Right lobe of liver (tissue), 6 donors: ENCODE measurements around the gene ACSS1. TPM values are rescaled to one million over a fixed set of nuclear protein-coding genes. Genes with fewer than 3 reads are reported as not detected.

Source experiments
- ATAC-seq, 4 donors: fragments of 200-7000 bp; cut with Tn5 transposase; one replicate each; pipeline ENCODE4 v1.9.1; 2020; ENCODE audit warnings: mild to moderate bottlenecking in 4 of 4, moderate library complexity in 4 of 4
- DNase-seq, 3 donors: peaks; one replicate each; pipeline ENCODE4 v3.0.0-alpha.2; 2020
- H3K27ac ChIP-seq, 3 donors: fragments of 200-600 bp; one replicate each; pipeline ENCODE4 v1.8.0; 2022
- H3K27me3 ChIP-seq, 2 donors: fragments of 200-600 bp; one replicate each; pipeline ENCODE4 v1.8.0; 2022
- H3K36me3 ChIP-seq, 4 donors: fragments of 200-600 bp; sonication (generic) in 1 of 4; one replicate each; pipeline versions ENCODE4 v1.5.1 to v1.8.0; 2017 to 2022; ENCODE audit warnings: control low read depth in 1 of 4
- H3K4me1 ChIP-seq, 4 donors: fragments of 200-600 bp; sonication (generic) in 1 of 4; one replicate each; pipeline versions ENCODE4 v1.5.1 to v1.8.0; 2017 to 2022; ENCODE audit warnings: control low read depth in 1 of 4
- H3K4me3 ChIP-seq, 3 donors: fragments of 200-600 bp; one replicate each; pipeline ENCODE4 v1.8.0; 2022
- H3K9me3 ChIP-seq, 4 donors: fragments of 200-600 bp; sonication (generic) in 1 of 4; one replicate each; pipeline versions ENCODE4 v1.5.1 to v1.8.0; 2017 to 2022; ENCODE audit warnings: control low read depth in 1 of 4
- CTCF ChIP-seq, 4 donors: fragments of 200-600 bp in 3 of 4; fragments of 450-650 bp in 1 of 4; IDR thresholded peaks; one replicate each; pipeline versions ENCODE4 v1.5.1 to v1.8.0; 2016 to 2022; ENCODE audit warnings: antibody characterized with exemption in 4 of 4, mild to moderate bottlenecking in 2 of 4
- POLR2A ChIP-seq: fragments of 450-650 bp; IDR thresholded peaks from one replicate; pipeline ENCODE4 v1.6.1; 2017; ENCODE audit warnings: antibody characterized with exemption, mild to moderate bottlenecking
- WGBS: methylation state at CpG from one replicate; pipeline ENCODE4 v1.1.6; 2018; ENCODE audit warnings: low coverage, low lambda C conversion rate; ENCODE audit not compliant: insufficient coverage; ENCODE audit errors: missing lambda C conversion rate; 5-methylcytosine and 5-hydroxymethylcytosine counted together
- intact Hi-C, 2 donors: fragments of 100-400 bp; cut with DNase I; formaldehyde crosslinking; loops; one replicate each; pipeline versions ENCODE4 v1.11.2 to v1.14.1; 2022
- total RNA-seq, 6 experiments: library from RNA; depleted of rRNA in 2 of 6; stranded (reverse); fragments of >200 nt in 2 of 6; fragmentation: NEBNext Ultra II Directional in 3 of 6; extraction: Animal tissue kit (Norgen Biotek cat#: 25700) in 3 of 6; gene quantifications; one replicate each; pipeline versions ENCODE4 v1.1.0 to v1.2.4, GENCODE V29; 2016 to 2023
- donor health status: DM: no; HTN: yes; CAD: no.
- donor health status: DM: no; HTN: no; CAD: no.
- donor health status: DM: no; HTN: no; CAD: no.
- donor health status: DM: no; HTN: yes; CAD: no.
- donor health status: DM: no; HTN: yes; CAD: no.

The ACSS1 gene
- total RNA-seq, 6 experiments from 2014 or later = 3.5 to 9.1 (median 6.3) TPM

GRCh38 chr20:25046181-25046641 lies 11.7 kb downstream of the ACSS1 start:
- H3K27ac ChIP-seq = peak overlapping the region in 1 of 3 donors; percentile 50
- peaks cover 0 to 77% (median 23%) of the 10 kb centered on the region in 4 donors for H3K4me1 ChIP-seq
- no peaks in the 10 kb centered on the region for H3K36me3 ChIP-seq
- H3K27me3 ChIP-seq = no peaks in the 10 kb centered on the region
- no peaks in the 10 kb centered on the region for H3K9me3 ChIP-seq
- DNase-seq (peak; percentile 79 to 93 (median 91)), ATAC-seq (peak; percentile 75 to 83 (median 80))
- intact Hi-C loops = loop anchor here (5.0 kb wide), 2 partner anchors 39 to 54 kb away; partner anchors contain the start of gene APMAP (in 1 of the 2)
- TF ChIP-seq CTCF (IDR thresholded peaks at IDR 0.05) (no peak), POLR2A (no peak)
- 39% methylated on average over 3 of the region's 14 CpGs for WGBS
- H3K4me3 ChIP-seq = no peak overlapping the region

GRCh38 chr20:25045343-25045712 lies 12.6 kb downstream of the ACSS1 start:
- Histone ChIP-seq H3K9me3 (no peaks in the 10 kb centered on the region), H3K27me3 (no peaks in the 10 kb centered on the region), H3K4me3 (no peak overlapping the region), H3K27ac (peak overlapping the region in 1 of 3 donors; percentile 50), H3K36me3 (no peaks in the 10 kb centered on the region), H3K4me1 (peaks cover 0 to 81% (median 29%) of the 10 kb centered on the region in 4 donors)
- WGBS = 35% methylated on average over 4 of the region's 9 CpGs
- ATAC-seq (peak; percentile 77 to 81 (median 80)), DNase-seq (peak; percentile 90 to 97 (median 94))
- TF ChIP-seq CTCF (IDR thresholded peaks at IDR 0.05) = no peak
- no peak for TF ChIP-seq POLR2A
- intact Hi-C loops = loop anchor here (5.0 kb wide), 2 partner anchors 38 to 53 kb away; partner anchors contain the start of gene APMAP (in 1 of the 2)

DNA sequence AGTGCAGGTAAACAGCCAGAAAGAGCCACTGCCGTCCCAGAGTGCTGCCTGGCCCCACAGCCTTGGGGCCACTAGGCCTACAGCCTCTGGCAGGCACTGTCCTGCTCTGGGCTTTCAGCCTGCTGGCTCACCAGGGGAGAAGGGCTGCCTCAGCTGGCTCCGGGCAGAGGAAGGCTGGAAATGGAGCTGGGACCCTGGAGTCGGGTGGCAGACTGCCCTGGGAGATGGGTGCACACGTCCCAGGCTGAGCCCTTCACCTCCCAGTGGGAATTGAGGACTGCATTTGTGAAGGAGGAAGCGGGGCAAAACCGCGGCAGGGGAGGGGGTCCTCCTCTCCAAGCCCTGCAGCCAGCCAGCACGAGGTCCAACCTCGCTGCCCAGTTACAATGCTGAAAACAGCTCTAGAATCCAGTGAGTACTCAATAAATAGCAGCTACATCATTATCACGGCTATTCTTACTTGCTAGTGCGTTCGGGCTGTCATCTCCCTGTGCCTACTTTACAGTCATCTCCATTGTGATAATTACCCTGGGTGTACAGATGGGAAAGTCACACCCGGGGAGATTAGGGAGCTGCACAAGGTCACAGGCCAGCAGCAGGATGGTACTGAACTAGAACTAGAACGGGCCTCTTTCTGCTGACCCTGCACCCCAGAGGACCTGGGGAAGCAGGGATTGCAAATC lies 13.1 kb downstream of the ACSS1 start:
- intact Hi-C loops = loop anchor here (5.0 kb wide), 2 partner anchors 38 to 52 kb away; partner anchors contain the start of gene APMAP (in 1 of the 2)
- 13% methylated on average over 5 of the region's 14 CpGs for WGBS
- TF ChIP-seq POLR2A = no peak
- TF ChIP-seq CTCF (IDR thresholded peaks at IDR 0.05) = no peak
- no peaks in the 10 kb centered on the region for H3K36me3 ChIP-seq
- H3K9me3 ChIP-seq = no peaks in the 10 kb centered on the region
- H3K27me3 ChIP-seq = no peaks in the 10 kb centered on the region
- DNase-seq (peak in 2 of 3 donors; percentile 66 to 75), ATAC-seq (peak in 1 of 4 donors; percentile 11)
- H3K4me3 ChIP-seq = no peak overlapping the region
- peak overlapping the region in 1 of 3 donors; percentile 50 for H3K27ac ChIP-seq
- H3K4me1 ChIP-seq = peaks cover 0 to 85% (median 35%) of the 10 kb centered on the region in 4 donors

GRCh38 chr20:25044261-25044560 lies 13.7 kb downstream of the ACSS1 start:
- Histone ChIP-seq H3K4me3 (no peak overlapping the region), H3K36me3 (no peaks in the 10 kb centered on the region), H3K9me3 (no peaks in the 10 kb centered on the region), H3K4me1 (peaks cover 0 to 86% (median 39%) of the 10 kb centered on the region in 4 donors), H3K27ac (no peak overlapping the region), H3K27me3 (no peaks in the 10 kb centered on the region)
- 88% methylated on average over 3 of the region's 5 CpGs for WGBS
- ATAC-seq (no peak), DNase-seq (no peak)
- TF ChIP-seq CTCF (IDR thresholded peaks at IDR 0.05) (no peak), POLR2A (no peak)
- intact Hi-C loops = no loop called here
